Measurements from ENCODE around the gene GOLM1.
"Not testable (repeated sequence)": the region's sequence is repeated elsewhere in the genome, so short reads cannot be mapped to it uniquely, and the experiment has no call there.

The GOLM1 gene

GRCh38 chr9:86082870-86083269, 16.5 kb downstream of the GOLM1 start:
- DNase-seq (ENCODE audit: low spot score) = no peak

DNA sequence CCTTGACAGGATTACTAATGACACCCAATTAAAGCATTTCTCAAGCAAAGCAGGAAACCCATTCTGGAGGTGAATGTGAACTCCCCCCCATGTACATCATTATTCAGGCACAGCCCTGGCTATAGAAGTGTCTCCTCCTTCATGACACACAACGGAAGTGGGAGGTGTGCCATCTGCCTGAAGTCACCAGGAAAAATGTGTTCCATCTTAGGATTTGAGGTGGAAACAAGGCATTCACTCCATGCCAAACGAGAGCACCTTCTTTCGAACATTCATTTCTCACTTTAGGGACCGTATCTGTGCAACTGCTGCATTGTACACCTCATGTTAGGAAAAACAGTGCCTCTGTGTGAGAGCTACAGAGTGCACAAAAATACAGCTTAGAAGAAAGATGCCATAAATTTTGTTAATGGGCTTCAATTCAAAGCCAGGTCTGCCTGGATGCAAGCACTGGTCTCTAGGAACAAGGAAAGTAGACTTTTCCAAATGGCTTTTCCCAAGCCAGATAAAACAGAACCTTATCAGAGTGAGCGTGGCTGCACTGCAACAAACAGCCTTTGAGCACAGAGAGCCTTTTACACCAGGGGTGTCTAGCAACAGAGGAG, 19.4 kb downstream of the GOLM1 start:
- DNase-seq (ENCODE audit: low spot score) = no peak

DNA sequence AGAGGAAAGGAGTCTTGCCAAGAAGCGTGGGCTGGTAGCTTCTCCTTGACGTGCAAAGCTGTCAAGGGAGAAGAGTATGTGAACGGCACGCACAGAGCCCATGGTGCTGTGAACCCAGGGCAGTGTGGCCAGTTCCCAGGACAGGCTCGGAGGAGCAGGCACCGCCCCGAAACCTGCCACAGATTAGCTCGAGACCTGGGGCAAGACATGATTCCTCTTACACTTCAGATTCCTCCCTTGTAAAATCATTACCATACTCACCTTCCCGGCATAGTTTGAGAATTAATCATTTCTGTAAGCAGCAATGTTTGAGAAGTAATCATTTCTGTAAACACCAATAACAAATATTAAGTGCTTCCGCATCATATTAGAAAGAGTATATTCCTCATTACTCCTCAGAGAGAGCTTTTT, 19.9 kb downstream of the GOLM1 start:
- no peak for DNase-seq (ENCODE audit: low spot score)

GRCh38 chr9:86078731-86079130, 20.6 kb downstream of the GOLM1 start:
- no peak for DNase-seq (ENCODE audit: low spot score)

- no peak for DNase-seq (ENCODE audit: low spot score)
These were observed 22.1 kb downstream of the GOLM1 start for GRCh38 chr9:86077276-86077675.

DNA sequence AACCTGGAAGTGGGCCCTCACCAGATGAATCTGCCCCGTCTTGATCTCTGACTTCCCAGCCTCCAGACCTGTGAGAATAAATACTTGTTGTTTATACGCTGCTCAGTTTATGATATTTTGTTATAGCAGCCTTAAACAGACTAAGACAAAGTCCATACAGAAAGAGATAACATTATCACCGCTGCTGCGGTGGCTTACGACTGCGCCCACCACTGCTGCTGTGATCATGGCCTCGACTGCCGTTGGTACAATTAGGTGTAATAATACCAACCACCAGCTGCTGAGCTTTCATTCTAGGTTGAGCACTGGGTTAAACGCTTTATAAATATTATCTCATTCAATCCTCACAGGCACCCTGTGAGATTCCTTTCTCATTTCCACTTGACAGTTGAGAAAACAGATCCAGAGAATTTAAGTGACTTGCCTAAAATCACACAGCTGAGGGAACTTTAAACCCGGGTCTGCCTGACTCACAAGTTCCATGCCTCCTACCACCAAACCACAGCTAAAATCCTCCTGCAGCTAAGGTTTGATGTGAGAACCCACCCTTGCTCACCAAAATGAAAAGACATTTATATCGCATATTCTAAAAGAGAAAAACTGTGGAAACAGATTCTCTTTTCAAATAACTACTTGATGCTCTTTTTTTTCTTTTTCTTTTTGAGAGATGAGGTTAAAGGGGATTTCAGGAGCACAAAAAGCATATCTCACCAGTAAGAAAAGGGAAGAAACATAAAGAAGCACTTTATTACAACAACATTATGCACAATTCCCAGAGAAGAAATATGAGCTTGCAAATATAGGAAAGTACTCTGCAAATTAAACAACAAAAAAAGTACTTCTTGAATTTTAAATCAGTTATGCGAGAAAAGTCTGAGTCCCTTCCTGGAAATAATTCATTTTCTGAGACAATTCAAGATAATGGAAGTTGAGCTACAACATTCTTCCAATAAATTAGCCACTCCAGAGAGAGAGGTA, 23.9 kb downstream of the GOLM1 start:
- no peak for DNase-seq (ENCODE audit: low spot score)

DNA sequence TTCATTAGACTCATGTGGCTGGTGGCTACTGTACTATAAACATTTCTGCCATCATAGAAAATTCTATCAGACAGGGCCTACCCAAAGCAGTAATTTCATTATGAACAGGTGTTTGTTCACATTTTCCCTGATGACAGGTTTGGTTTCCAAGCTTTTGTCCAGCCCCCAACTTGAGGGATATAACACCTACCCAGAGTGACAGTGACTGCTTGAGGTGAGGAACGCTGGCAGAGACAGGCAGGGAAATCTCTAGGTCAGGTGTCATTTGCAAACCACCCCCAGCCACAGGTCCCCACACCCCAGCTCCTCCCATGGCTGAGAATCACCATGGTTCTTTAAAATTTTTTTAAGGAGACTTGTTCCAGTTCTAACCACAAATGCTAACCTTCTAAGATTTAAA, 25.5 kb downstream of the GOLM1 start:
- DNase-seq (ENCODE audit: low spot score) = no peak

- DNase-seq (ENCODE audit: low spot score) = no peak
These were observed 26.9 kb downstream of the GOLM1 start for GRCh38 chr9:86072394-86072877.

- DNase-seq (ENCODE audit: low spot score) = no peak
These were observed 30.0 kb downstream of the GOLM1 start for GRCh38 chr9:86069206-86069869.

DNA sequence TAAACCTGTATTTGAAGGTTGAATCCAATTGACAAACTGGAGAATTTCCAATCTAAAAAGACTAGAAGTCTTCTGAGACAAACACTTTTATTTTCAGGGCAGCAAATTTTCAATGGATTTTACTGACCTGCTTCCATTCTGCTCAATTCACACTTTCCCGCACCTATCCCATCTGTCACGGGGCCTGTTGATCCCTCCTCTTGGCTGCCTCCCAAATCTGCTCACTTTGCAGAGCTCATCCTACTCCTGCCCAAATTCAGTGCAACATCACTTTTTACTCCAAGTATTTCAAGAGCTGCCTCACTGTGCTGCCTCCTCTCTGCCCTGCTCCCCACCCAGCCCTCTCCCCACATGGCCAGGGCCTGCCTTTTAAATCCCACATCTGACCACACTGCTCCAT, 35.1 kb downstream of the GOLM1 start:
- DNase-seq (ENCODE audit: low spot score) = no peak

DNA sequence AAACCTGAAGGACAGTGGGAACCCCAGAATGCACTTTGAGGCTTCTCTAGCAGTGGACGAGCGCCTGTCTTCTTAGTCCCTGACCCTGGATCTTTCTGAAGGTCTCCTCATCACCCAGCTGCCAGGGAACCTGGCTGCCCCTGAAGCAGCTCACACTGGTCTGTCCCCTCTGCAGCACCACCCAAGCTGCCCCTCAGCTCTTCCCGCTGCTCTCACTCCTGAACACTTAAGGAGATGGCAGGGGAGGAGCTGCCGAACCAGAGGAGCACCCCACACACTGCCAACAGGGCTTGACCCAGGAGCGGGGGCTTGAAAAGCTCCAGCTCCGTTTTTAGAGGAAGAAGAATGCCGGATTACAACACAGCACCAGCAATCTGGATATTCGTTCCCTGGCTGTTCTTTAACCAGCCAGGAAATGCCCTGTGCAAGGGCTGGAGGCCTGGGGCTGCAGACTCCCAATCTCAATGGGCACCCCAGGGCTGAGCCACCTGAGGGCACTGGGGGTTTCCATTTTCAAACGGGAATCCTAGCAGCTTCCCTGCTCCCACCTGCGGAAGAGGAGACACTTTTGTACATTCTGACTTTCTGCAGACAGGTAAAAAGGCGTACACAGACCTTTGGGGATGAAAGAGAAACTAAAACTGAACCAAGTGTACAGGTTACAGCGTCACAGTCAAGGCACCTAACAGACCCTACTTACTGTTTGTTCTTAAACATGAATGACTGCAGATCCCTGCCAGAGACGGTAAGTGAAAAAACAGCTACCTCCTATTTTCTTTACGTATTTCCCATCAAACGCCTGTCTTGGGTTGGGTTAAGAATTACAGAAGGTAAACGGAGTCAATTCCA, 36.3 kb downstream of the GOLM1 start:
- no peak for DNase-seq (ENCODE audit: low spot score)

GRCh38 chr9:86061972-86062739, 37.2 kb downstream of the GOLM1 start:
- no peak for DNase-seq (ENCODE audit: low spot score)

DNA sequence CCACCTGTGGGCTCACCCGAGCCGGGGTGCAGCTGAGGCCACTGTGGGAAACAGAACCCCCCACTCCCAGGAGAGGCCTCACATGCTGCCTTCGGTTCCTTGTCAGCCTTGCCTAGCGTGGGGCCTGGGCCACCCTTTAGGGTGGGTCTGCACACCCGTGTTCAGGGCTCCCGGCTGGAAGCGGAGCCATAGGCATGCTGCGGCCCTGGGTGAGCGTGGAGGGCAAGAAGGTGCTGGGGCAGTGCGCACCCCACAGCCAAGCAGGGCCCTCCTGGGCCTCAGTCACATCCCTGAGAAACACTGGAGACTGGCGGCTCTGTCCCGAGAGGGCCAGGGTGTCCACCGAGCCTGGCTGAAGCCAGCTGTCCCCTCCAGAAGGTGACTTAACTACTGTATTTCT, 41.9 kb downstream of the GOLM1 start:
- no peak for DNase-seq (ENCODE audit: low spot score)

GRCh38 chr9:86054695-86055094, 44.7 kb downstream of the GOLM1 start:
- DNase-seq (ENCODE audit: low spot score) = no peak

DNA sequence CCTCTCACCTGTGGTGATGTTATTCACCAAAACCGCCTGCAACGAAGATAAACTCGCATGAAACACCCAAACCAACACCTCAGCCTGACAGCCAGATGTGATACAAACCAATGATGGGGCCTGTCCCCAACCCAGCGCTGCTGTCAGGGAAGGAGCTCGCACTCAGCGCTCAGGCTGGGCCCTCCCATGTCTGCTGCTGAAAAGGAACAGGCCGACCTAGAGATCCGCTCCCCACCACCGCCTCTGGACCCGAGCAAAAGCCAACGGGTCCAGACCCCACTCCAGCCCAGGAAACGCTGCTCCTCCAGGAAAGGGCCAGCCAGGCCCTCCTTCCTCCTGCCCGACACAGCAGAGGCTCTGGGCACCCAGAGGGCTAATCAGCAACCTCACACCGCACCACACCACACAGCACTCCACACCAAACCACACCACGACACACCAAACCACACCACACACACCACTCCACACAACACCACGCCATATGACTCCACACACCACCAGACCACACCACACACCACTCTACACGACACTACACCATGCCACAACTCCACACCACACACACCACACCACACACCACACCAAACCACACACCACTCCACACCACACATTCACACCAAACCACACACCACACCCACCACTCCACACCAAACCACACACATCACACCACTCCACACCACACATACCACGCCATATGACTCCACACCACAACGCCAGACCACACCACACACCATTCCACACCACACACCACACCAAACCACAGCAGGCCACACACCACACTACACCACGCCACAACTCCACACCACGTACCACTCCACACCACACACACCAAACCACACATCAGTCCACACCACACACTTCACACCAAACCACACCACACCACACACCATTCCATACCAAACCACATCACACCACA, 46.5 kb downstream of the GOLM1 start:
- DNase-seq (ENCODE audit: low spot score) = no peak

- not testable (repeated sequence) for DNase-seq (ENCODE audit: low spot score)
These were observed 51.2 kb downstream of the GOLM1 start for GRCh38 chr9:86048018-86048742.

DNA sequence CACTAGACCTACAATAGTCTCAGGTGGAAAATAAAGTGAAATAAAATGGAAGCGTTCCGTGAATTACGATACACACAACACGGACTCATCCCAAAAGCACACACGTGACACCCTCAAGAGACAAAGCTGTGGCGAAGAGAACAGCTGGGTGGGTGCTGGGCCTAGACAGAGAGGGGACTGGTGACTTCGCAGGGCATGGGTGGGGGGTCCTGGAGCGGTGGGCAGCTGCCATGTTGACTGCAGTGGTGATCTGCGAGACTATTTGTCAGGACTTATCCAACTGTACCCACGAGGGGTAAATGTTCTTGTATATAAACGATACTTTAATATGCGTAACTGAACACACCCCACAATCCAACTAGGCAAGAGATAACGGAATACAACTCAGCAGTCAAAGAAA, 52.0 kb downstream of the GOLM1 start:
- no peak for DNase-seq (ENCODE audit: low spot score)

GRCh38 chr9:86046930-86047341, 52.4 kb downstream of the GOLM1 start:
- DNase-seq (ENCODE audit: low spot score) = no peak

- no peak for DNase-seq (ENCODE audit: low spot score)
These were observed 53.2 kb downstream of the GOLM1 start for GRCh38 chr9:86046071-86046636.

Measured in NAMALWA (cell line).